Sigmoid colon (tissue), 4 donors: Measurements from ENCODE around the gene FBLN2.

Source experiments
- CTCF ChIP-seq, 4 experiments: fragments of 450-650 bp in 3 of 4; fragments of 200-600 bp in 1 of 4; IDR thresholded peaks; one replicate each; pipeline ENCODE4 v1.5.1; 2016 to 2019; ENCODE audit warnings: antibody characterized with exemption in 4 of 4, mild to moderate bottlenecking in 3 of 4, moderate library complexity in 2 of 4
- EP300 ChIP-seq, 4 donors: sonication (generic); formaldehyde crosslinking; IDR thresholded peaks; one replicate each; pipeline ENCODE4 v1.6.1; 2017; ENCODE audit warnings: antibody characterized with exemption in 4 of 4
- POLR2A ChIP-seq, 2 donors: fragments of 450-650 bp; IDR thresholded peaks; one replicate each; pipeline ENCODE4 v1.6.1; 2016; ENCODE audit warnings: antibody characterized with exemption in 2 of 2, mild to moderate bottlenecking in 2 of 2, moderate library complexity in 2 of 2
- POLR2AphosphoS5 ChIP-seq, 4 donors: sonication (generic); formaldehyde crosslinking; IDR thresholded peaks; one replicate each; pipeline ENCODE4 v1.6.1; 2017; ENCODE audit warnings: antibody characterized with exemption in 4 of 4

GRCh38 chr3:13620281-13620680, 71.4 kb downstream of the FBLN2 start:
- TF ChIP-seq POLR2AphosphoS5 (IDR thresholded peaks at IDR 0.05) (no peak), CTCF (IDR thresholded peaks at IDR 0.05) (no peak), POLR2A (IDR thresholded peaks at IDR 0.05) (no peak), EP300 (IDR thresholded peaks at IDR 0.05) (no peak)
